Cortex of kidney (tissue), 1 donor: ENCODE data around the gene GPR146.

ENCODE experiments used
- DNase-seq: peaks from one replicate; lab custom pipeline; 2025; lab: John Stamatoyannopoulos, UW

The GPR146 gene

GRCh38 chr7:1011297-1012003 is 32.9 kb upstream of the GPR146 start:
- DNase-seq = no peak

GRCh38 chr7:1012004-1012715 is 32.2 kb upstream of the GPR146 start:
- no peak for DNase-seq

GRCh38 chr7:1012716-1013095 is 31.6 kb upstream of the GPR146 start:
- no peak for DNase-seq

- DNase-seq = no peak
Measured at GRCh38 chr7:1013581-1013980, 30.8 kb upstream of the GPR146 start.

GRCh38 chr7:1014681-1015080 is 29.7 kb upstream of the GPR146 start:
- DNase-seq = no peak

GRCh38 chr7:1015196-1016121 is 28.9 kb upstream of the GPR146 start:
- DNase-seq = no peak

GRCh38 chr7:1016577-1017531 is 27.5 kb upstream of the GPR146 start:
- DNase-seq = no peak

- DNase-seq = no peak
Measured at GRCh38 chr7:1017586-1018333, 26.6 kb upstream of the GPR146 start.

- DNase-seq = no peak
Measured at GRCh38 chr7:1018334-1018695, 26.0 kb upstream of the GPR146 start.

GRCh38 chr7:1019255-1019785 is 25.0 kb upstream of the GPR146 start:
- DNase-seq = no peak

GRCh38 chr7:1019789-1020610 is 24.3 kb upstream of the GPR146 start:
- no peak for DNase-seq

- no peak for DNase-seq
Measured at GRCh38 chr7:1020849-1021251, 23.5 kb upstream of the GPR146 start.

GRCh38 chr7:1021366-1021765 is 23.0 kb upstream of the GPR146 start:
- DNase-seq = no peak

GRCh38 chr7:1021931-1022330 is 22.4 kb upstream of the GPR146 start:
- DNase-seq = no peak

GRCh38 chr7:1022356-1022755 is 22.0 kb upstream of the GPR146 start:
- no peak for DNase-seq

- no peak for DNase-seq
Measured at GRCh38 chr7:1022801-1023465, 21.4 kb upstream of the GPR146 start.

GRCh38 chr7:1024331-1024841 is 20.0 kb upstream of the GPR146 start:
- DNase-seq = no peak

GRCh38 chr7:1024876-1025742 is 19.2 kb upstream of the GPR146 start:
- DNase-seq = no peak
